Testis (tissue), 2 donors: Measurements from ENCODE around the gene PRR23E.

ENCODE experiments used
- CTCF ChIP-seq, 3 experiments: fragments of 450-650 bp in 2 of 3; fragments of 200-600 bp in 1 of 3; sonication (generic) in 1 of 3; IDR thresholded peaks; one replicate each; pipeline ENCODE4 v1.5.1; 2016 to 2019; ENCODE audit warnings: antibody characterized with exemption in 3 of 3, mild to moderate bottlenecking in 2 of 3, moderate library complexity in 1 of 3
- POLR2A ChIP-seq: fragments of 450-650 bp; IDR thresholded peaks from one replicate; pipeline ENCODE4 v1.6.1; 2017; ENCODE audit warnings: antibody characterized with exemption, mild to moderate bottlenecking, moderate library complexity

DNA sequence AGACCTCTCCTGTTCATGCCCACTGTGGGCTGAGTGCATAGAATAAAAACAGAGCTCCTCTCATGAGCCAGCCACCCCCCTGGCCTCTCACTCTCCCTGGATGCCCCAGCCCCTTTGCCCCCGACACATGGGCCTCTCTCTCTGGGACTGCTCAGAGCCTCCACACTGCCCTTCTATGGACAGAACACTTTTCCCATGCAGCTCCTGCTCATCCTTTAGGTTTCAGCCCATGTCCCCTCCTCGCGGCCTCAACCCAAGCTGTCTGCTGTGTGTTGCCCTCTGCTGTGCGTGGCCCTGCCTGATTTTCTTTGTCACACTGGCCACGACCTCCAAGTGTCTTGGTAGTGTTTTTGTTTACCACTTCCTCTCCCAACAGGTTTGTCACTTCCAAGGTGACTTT, 20.7 kb upstream of the PRR23E start:
- TF ChIP-seq CTCF (IDR thresholded peaks at IDR 0.05) (no peak), POLR2A (no peak)
